Measurements from ENCODE around the gene C14orf39. TPM values are rescaled to one million over a fixed set of nuclear protein-coding genes. Genes with fewer than 3 reads are reported as not detected.
"Not testable (repeated sequence)": the region's sequence is repeated elsewhere in the genome, so short reads cannot be mapped to it uniquely, and the experiment has no call there.

Gene C14orf39
- total and polyA plus RNA-seq, 2 experiments from 2014 or later, result 0.28 to 3.4 TPM

DNA sequence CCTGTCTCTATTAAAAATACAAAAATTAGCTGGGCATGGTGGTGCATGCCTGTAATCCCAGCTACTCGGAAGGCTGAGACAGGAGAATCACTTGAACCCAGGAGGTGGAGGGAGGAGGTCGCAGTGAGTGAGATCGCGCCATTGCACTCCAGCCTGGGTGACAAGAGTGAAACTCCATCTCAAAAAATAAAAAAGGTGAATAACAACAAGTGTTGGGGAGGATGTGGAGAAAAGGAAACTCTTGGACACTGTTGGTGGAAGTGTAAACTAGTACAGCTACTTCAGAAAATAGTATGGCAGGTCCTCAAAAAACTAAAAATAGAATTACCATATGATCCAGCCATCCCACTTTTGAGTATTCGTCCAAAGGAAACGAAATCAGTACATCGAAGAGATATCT lies 5.6 kb downstream of the C14orf39 start:
- not testable (repeated sequence) for H2AFZ ChIP-seq; DNase-seq (ENCODE audit: low spot score); H3K4me3 ChIP-seq; H3K27ac Mint-ChIP-seq; H3K36me3 ChIP-seq (ENCODE audit: insufficient read depth); H3K27ac ChIP-seq (ENCODE audit: low read depth); H3K4me3 Mint-ChIP-seq; H3K4me1 Mint-ChIP-seq; H3K27me3 Mint-ChIP-seq (ENCODE audit: insufficient read depth, low read depth, poor library complexity); H3F3A ChIP-seq (replicated peaks; ENCODE audit: low read depth); ATAC-seq; H3K4me2 ChIP-seq; H4K20me1 ChIP-seq (replicated peaks; ENCODE audit: insufficient read depth); H3K9me2 ChIP-seq (ENCODE audit: insufficient read depth); H3K4me1 ChIP-seq (ENCODE audit: insufficient read depth); H3K79me2 ChIP-seq (replicated peaks; ENCODE audit: insufficient read depth)
- H3K27me3 ChIP-seq (ENCODE audit: insufficient read depth), result peaks cover 13% of the 10 kb centered on the region
- H3K9me3 Mint-ChIP-seq, result peaks cover 21% of the 10 kb centered on the region
- H3K36me3 Mint-ChIP-seq (ENCODE audit: low read depth), result peaks cover 29% of the 10 kb centered on the region; the same call in 2 of the 3 replicates

DNA sequence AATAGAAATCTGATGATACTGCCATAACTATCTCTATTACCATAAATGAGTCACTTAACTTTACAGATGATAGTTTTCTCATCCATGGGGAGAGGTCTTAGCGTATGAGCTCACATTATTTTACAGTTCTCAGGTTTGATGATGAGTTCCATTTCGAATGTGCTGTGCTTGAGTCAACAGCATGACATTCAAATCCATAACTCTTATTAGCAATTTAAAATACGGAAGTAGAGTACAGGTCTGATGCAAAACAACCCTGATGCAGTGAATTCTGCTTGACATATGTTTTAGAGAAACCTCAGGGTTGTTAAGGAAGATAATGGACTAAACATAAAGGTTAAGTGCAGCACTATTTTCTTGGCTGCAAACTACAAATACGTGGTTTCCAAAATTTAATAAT lies 30.0 kb downstream of the C14orf39 start:
- Mint-ChIP-seq H3K9me3 (no peaks in the 10 kb centered on the region), H3K4me1 (no peaks in the 10 kb centered on the region), H3K27ac (no peak overlapping the region), H3K27me3 (ENCODE audit: insufficient read depth, low read depth, poor library complexity) (peaks cover 2% of the 10 kb centered on the region), H3K36me3 (ENCODE audit: low read depth) (no peaks in the 10 kb centered on the region), H3K4me3 (no peak overlapping the region)
- TF ChIP-seq ZNF114 (CRISPR knock-in tag; IDR thresholded peaks at IDR 0.05) (no peak), CREB1 (CRISPR knock-in tag; IDR thresholded peaks at IDR 0.05; ENCODE audit: low read depth) (no peak), NANOG (IDR thresholded peaks at IDR 0.05; ENCODE audit: borderline replicate concordance) (no peak), STAT1 (IDR thresholded peaks at IDR 0.05; ENCODE audit: unreplicated experiment) (no peak), EZH2phosphoT487 (IDR thresholded peaks at IDR 0.05; ENCODE audit: unreplicated experiment) (no peak)
- TF ChIP-seq, protein P1, sequence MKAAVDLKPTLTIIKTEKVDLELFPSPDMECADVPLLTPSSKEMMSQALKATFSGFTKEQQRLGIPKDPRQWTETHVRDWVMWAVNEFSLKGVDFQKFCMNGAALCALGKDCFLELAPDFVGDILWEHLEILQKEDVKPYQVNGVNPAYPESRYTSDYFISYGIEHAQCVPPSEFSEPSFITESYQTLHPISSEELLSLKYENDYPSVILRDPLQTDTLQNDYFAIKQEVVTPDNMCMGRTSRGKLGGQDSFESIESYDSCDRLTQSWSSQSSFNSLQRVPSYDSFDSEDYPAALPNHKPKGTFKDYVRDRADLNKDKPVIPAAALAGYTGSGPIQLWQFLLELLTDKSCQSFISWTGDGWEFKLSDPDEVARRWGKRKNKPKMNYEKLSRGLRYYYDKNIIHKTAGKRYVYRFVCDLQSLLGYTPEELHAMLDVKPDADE (IDR thresholded peaks at IDR 0.05), result no peak
- Histone ChIP-seq H3K79me2 (replicated peaks; ENCODE audit: insufficient read depth) (no peaks in the 10 kb centered on the region), H3K4me3 (no peak overlapping the region), H3K9me2 (ENCODE audit: insufficient read depth) (no peaks in the 10 kb centered on the region), H3K36me3 (ENCODE audit: insufficient read depth) (no peaks in the 10 kb centered on the region), H3K27ac (ENCODE audit: low read depth) (no peak overlapping the region), H2AFZ (no peak overlapping the region), H3K4me1 (ENCODE audit: insufficient read depth) (no peaks in the 10 kb centered on the region), H3K4me2 (no peak overlapping the region), H3K27me3 (ENCODE audit: insufficient read depth) (no peaks in the 10 kb centered on the region), H3F3A (replicated peaks; ENCODE audit: low read depth) (no peaks in the 10 kb centered on the region), H4K20me1 (replicated peaks; ENCODE audit: insufficient read depth) (no peaks in the 10 kb centered on the region)
- no peak for ATAC-seq
- DNase-seq (ENCODE audit: low spot score), result no peak

DNA sequence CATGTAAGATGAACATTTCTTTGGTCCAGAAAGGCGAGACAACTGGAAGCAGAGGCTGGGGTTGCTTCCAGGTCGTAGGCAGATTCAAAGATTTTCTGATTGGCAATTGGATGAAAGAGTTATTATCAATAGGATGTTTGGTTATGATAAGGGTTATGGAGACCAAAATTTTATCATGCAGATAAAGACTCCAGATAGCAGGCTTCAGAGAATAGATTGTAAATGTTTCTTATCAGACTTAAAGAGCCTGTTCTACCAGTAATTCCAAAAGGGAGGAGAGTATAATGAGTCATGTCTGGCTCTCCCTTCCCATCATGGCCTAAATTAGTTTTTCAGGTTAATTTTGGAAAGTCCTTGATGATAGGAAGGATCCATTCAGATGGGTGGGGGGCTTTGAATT lies 55.6 kb downstream of the C14orf39 start:
- no peaks in the 10 kb centered on the region for H3K27me3 Mint-ChIP-seq (ENCODE audit: insufficient read depth, low read depth, poor library complexity)
- no peaks in the 10 kb centered on the region for H4K20me1 ChIP-seq (replicated peaks; ENCODE audit: insufficient read depth)
- H3K27ac ChIP-seq (ENCODE audit: low read depth), result no peak overlapping the region
- H3K27ac Mint-ChIP-seq, result no peak overlapping the region
- no peak overlapping the region for H2AFZ ChIP-seq
- no peak overlapping the region for H3K4me2 ChIP-seq
- 0 out of 2 replicates have a peak, but pooled peaks cover 6% of the 10 kb centered on the region for H3K36me3 ChIP-seq (ENCODE audit: insufficient read depth)
- peaks cover 11% of the 10 kb centered on the region; the same call in 1 of the 2 replicates for H3K9me2 ChIP-seq (ENCODE audit: insufficient read depth)
- H3K9me3 Mint-ChIP-seq, result peaks cover 29% of the 10 kb centered on the region
- peaks cover 23% of the 10 kb centered on the region; the same call in 2 of the 3 replicates for H3K36me3 Mint-ChIP-seq (ENCODE audit: low read depth)
- no peaks in the 10 kb centered on the region for H3F3A ChIP-seq (replicated peaks; ENCODE audit: low read depth)
- DNase-seq (ENCODE audit: low spot score) (no peak), ATAC-seq (no peak)
- no peaks in the 10 kb centered on the region for H3K27me3 ChIP-seq (ENCODE audit: insufficient read depth)
- TF ChIP-seq ZNF114 (CRISPR knock-in tag; IDR thresholded peaks at IDR 0.05) (no peak), CREB1 (CRISPR knock-in tag; IDR thresholded peaks at IDR 0.05; ENCODE audit: low read depth) (no peak)
- TF ChIP-seq, protein P2, sequence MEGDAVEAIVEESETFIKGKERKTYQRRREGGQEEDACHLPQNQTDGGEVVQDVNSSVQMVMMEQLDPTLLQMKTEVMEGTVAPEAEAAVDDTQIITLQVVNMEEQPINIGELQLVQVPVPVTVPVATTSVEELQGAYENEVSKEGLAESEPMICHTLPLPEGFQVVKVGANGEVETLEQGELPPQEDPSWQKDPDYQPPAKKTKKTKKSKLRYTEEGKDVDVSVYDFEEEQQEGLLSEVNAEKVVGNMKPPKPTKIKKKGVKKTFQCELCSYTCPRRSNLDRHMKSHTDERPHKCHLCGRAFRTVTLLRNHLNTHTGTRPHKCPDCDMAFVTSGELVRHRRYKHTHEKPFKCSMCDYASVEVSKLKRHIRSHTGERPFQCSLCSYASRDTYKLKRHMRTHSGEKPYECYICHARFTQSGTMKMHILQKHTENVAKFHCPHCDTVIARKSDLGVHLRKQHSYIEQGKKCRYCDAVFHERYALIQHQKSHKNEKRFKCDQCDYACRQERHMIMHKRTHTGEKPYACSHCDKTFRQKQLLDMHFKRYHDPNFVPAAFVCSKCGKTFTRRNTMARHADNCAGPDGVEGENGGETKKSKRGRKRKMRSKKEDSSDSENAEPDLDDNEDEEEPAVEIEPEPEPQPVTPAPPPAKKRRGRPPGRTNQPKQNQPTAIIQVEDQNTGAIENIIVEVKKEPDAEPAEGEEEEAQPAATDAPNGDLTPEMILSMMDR (conservative IDR thresholded peaks at IDR 0.05; ENCODE audit: low read depth in 2 of 2), result no peak
- TF ChIP-seq, protein P1 (IDR thresholded peaks at IDR 0.05), result no peak
- H3K4me1 ChIP-seq (ENCODE audit: insufficient read depth), result no peaks in the 10 kb centered on the region
- no peaks in the 10 kb centered on the region for H3K4me1 Mint-ChIP-seq
- H3K79me2 ChIP-seq (replicated peaks; ENCODE audit: insufficient read depth), result no peaks in the 10 kb centered on the region
- H3K4me3 ChIP-seq, result no peak overlapping the region
- no peak overlapping the region for H3K4me3 Mint-ChIP-seq

All from GM23338 (cell line).